Testis (tissue), 3 donors: ENCODE data around the gene GRIA1. TPM values are rescaled to one million over a fixed set of nuclear protein-coding genes. Genes with fewer than 3 reads are reported as not detected.

Source experiments
- polyA plus RNA-seq: library from polyadenylated mRNA; stranded (reverse); fragments of 350-450 nt; fragmentation: Illumina TruSeq; extraction: RNeasy Lipid Tissue Mini Kit (QIAGEN cat#74804); gene quantifications from one replicate; pipeline ENCODE4 v1.2.3, GENCODE V29; 2014; ENCODE audit warnings: low read depth, low replicate concordance; ENCODE audit not compliant: insufficient read depth
- small RNA-seq, 2 donors: library from RNA; depleted of rRNA; stranded (forward); fragments of <200 nt; gene quantifications; one replicate each; pipeline ENCODE3, GENCODE V24; 2016
- total RNA-seq, 2 donors: library from RNA; depleted of rRNA; stranded (reverse); fragments of >200 nt; gene quantifications; one replicate each; pipeline ENCODE4 v1.2.3, GENCODE V29; 2016

GRIA1 gene
- total and polyA plus RNA-seq, 3 donors from 2014 or later = 0.93 to 5.4 (median 3.5) TPM

Small RNAs within 50 kb of the gene (small RNA-seq; reads per million reads assigned to genes)
- gene RN7SL177P = 0 reads per million in 2 donors
